ENCODE data around the gene CEPT1.

CEPT1 gene

DNA sequence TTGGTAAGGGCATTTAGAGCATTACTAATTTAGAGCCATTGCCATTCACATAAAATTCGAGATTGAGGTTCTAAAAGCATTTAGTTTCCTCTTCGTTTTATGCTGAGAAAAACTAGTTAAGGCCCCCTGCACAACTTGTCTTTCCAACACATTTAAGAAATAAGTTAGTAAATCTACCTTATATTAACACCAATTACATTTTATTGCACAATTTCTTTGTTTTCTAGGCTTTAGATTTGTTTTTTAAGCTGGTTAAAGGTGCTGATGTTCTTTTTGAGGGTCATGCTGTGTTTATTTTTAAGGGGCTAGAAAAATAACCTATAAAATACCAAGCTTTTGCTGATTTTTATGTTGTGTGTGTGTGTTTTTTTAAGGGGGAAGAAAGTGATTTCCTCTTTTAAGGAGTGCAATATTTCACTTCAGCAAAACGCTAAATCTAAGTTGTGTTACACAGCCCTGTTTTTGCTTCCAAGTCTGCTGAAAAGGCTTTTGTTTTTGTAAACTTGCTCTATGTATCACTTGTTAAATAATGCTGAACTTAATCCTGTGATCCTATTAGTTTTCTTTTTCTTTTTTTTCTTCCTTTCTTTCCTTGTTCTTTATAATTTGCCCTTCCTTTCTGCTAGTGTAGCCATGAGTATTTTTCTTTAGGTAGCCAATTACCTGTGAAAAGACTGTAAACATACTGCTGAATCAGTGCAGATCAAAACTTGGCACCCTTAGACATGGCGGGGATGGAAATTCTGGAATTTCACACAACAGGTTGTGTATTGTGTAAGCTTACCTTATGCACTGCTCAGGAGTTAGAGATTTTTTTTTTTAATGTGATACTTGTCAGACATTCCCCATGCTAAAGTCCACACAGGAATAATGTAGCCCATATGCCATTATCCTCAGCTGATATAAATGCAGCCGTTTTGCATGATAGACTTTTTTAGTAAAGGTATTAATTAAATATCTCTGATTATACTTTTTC, 1.5 kb downstream of the CEPT1 start:
- Histone ChIP-seq H3K4me3 (replicated peaks; ENCODE audit: low read depth, low read length) (peak overlapping the region; percentile 100), H3K27me3 (replicated peaks; ENCODE audit: control insufficient read depth, insufficient read depth, low read length) (no peaks in the 10 kb centered on the region), H3K36me3 (ENCODE audit: control insufficient read depth, insufficient read depth, low read length) (no peaks in the 10 kb centered on the region; the same call in 1 of the 2 replicates)
- TF ChIP-seq, protein P1, sequence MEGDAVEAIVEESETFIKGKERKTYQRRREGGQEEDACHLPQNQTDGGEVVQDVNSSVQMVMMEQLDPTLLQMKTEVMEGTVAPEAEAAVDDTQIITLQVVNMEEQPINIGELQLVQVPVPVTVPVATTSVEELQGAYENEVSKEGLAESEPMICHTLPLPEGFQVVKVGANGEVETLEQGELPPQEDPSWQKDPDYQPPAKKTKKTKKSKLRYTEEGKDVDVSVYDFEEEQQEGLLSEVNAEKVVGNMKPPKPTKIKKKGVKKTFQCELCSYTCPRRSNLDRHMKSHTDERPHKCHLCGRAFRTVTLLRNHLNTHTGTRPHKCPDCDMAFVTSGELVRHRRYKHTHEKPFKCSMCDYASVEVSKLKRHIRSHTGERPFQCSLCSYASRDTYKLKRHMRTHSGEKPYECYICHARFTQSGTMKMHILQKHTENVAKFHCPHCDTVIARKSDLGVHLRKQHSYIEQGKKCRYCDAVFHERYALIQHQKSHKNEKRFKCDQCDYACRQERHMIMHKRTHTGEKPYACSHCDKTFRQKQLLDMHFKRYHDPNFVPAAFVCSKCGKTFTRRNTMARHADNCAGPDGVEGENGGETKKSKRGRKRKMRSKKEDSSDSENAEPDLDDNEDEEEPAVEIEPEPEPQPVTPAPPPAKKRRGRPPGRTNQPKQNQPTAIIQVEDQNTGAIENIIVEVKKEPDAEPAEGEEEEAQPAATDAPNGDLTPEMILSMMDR (IDR thresholded peaks at IDR 0.05; ENCODE audit: insufficient read depth, low read length, poor library complexity, severe bottlenecking) = no peak
- no peak for DNase-seq (ENCODE audit: extremely low read depth, insufficient read length)

DNA sequence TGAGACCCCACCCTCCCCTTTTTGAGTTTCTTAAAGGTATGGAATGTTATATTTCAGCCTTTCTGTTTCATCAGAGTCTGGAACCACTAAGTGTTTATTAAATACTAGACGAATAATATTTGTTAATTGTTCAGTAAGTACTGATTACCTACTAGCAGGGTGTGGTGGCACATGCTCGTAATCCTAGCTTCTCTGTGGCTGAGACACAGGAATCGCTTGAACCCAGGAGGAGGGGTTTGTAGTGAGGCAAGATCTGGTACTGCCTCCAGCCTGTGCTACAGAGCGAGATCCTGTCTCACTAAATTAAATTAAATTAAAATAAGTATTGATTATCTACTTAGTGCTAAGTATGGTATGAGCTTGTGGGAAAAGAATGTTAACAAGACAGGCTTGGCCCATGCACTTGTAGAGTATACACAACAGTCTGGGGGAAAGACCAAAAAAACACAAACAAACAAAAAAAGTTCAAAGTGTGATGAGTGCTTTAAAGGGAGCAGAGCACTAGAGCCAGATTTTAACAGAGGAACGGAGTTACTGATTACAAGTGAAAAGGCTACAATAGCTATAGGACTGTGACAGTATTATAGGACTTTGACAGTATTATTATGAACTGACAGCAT, 2.4 kb downstream of the CEPT1 start:
- no peaks in the 10 kb centered on the region for H3K27me3 ChIP-seq (replicated peaks; ENCODE audit: control insufficient read depth, insufficient read depth, low read length)
- no peak for DNase-seq (ENCODE audit: extremely low read depth, insufficient read length)

DNA sequence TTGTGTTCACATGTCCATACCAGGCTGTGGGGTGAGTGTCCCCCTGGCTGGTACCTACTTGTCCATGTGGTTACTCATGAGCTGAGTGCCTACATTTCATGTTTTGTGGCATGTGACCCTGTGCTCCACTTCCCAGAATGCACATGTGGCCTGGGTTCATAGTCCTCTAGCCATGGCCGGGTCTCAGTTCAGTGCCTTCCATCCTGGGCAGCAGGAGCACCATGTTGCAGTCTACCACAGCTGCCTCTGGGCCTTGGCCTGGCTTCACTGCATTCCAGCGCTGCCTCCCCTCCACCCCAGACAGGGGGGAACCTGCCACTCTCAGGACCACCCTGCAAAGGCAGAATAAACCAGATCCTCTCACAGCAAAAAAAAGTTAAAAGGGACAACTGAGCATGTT, 5.5 kb downstream of the CEPT1 start:
- Histone ChIP-seq H3K4me3 (replicated peaks; ENCODE audit: low read depth, low read length) (no peak overlapping the region), H3K36me3 (ENCODE audit: control insufficient read depth, insufficient read depth, low read length) (peaks cover 1% of the 10 kb centered on the region), H3K27me3 (replicated peaks; ENCODE audit: control insufficient read depth, insufficient read depth, low read length) (no peaks in the 10 kb centered on the region)
- DNase-seq (ENCODE audit: extremely low read depth, insufficient read length) = no peak
- TF ChIP-seq, protein P1 (IDR thresholded peaks at IDR 0.05; ENCODE audit: insufficient read depth, low read length, poor library complexity, severe bottlenecking) = no peak

More for the DNA sequence above, 2.4 kb downstream of the CEPT1 start:
- Histone ChIP-seq H3K4me3 (replicated peaks; ENCODE audit: low read depth, low read length) (peak overlapping the region; percentile 100), H3K36me3 (ENCODE audit: control insufficient read depth, insufficient read depth, low read length) (no peaks in the 10 kb centered on the region; the same call in 1 of the 2 replicates)
- TF ChIP-seq, protein P1 (IDR thresholded peaks at IDR 0.05; ENCODE audit: insufficient read depth, low read length, poor library complexity, severe bottlenecking) = no peak

DNA sequence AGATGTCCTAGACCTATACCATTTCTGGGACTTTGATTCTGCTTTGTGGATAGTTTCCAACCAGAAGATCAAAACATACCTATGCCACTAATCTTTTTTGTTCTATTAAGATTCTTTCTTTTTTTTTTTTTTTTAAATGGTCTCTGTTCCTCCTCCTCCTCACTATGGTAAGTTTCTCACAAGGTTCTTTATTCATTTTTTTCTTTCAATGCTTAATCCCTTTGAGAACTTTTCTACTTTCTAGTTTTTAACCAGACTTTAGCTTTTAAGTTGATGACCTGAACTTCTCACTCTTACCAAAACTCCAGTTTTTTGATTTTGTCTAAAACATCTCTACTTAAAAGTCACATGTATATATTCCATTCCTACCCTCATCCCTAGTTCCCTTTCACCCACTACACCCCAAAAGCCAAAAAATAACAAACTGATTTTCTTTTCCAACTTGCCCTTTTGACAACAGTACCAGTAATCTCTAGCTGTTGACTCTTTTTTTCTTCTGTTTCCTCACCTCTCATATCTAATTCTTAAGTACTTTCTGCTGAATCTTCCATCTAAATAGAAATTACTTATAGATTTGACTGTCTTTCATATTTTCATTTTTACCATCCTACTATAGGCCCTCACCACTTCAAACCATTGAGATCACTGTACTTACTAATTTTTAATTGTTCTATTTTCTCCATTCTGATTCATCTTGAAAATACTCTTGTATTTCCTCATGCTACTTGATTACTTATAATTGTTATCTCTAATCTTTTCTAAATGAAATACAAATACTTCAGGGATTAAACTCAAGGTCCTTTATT, 6.1 kb downstream of the CEPT1 start:
- TF ChIP-seq, protein P1 (IDR thresholded peaks at IDR 0.05; ENCODE audit: insufficient read depth, low read length, poor library complexity, severe bottlenecking) = no peak
- Histone ChIP-seq H3K36me3 (ENCODE audit: control insufficient read depth, insufficient read depth, low read length) (peaks cover 1% of the 10 kb centered on the region), H3K4me3 (replicated peaks; ENCODE audit: low read depth, low read length) (no peak overlapping the region), H3K27me3 (replicated peaks; ENCODE audit: control insufficient read depth, insufficient read depth, low read length) (no peaks in the 10 kb centered on the region)
- no peak for DNase-seq (ENCODE audit: extremely low read depth, insufficient read length)

DNA sequence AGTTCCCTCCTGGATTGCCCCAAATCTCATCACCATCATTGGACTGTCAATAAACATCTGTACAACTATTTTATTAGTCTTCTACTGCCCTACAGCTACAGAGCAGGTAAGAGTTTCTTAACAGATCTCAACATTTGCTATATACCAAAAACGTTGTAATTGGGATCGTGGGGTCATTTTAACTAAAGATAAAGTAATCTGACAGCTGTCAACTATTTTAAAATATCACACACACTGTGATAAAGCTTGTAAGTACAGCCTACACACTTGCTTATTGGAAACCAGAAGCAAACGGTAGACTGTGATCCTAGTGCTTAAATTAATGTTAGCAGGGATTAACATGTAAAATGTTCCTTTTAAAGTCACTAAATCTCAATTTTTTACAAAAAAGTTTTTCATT, 7.9 kb downstream of the CEPT1 start:
- DNase-seq (ENCODE audit: extremely low read depth, insufficient read length) = no peak
- TF ChIP-seq, protein P1 (IDR thresholded peaks at IDR 0.05; ENCODE audit: insufficient read depth, low read length, poor library complexity, severe bottlenecking) = no peak
- H3K27me3 ChIP-seq (replicated peaks; ENCODE audit: control insufficient read depth, insufficient read depth, low read length) = no peaks in the 10 kb centered on the region
- peaks cover 1% of the 10 kb centered on the region for H3K36me3 ChIP-seq (ENCODE audit: control insufficient read depth, insufficient read depth, low read length)
- peak overlapping the region; percentile 23; the same call in 1 of the 2 replicates for H3K4me3 ChIP-seq (replicated peaks; ENCODE audit: low read depth, low read length)

Measured in GM06990 (cell line).